ENCODE results near the gene STAMBP.
A peak's percentile ranks its signal among the peaks of the same experiment; 100 is the strongest.

Gene STAMBP

DNA sequence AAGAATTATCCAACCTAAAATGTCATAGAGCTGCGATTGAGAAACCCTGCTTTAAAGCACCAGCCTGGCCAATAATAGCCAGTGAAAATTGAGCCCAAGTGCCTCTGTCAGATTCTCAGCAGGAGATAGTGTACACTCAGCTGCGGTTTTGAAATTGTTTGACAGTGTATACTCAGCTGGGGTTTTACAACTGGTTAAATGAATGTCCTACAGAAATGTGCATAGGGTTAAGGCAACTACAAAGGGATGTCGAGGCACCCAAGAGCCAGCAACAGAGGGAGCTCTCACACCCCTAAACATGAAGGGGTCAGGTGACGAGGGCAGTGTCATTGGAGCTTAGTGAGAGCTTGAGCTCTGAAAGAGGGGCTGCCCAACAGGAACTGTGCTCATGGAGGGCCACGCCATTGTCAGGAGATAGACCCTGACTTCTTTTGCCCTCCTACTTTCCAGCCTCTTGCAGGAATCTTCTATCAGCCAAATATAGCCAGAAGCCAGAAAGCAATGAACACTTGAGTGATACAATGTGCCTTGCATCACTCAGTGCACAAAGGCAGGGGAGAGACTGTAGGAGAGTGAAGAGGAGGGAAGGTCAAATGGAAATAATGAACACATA is 79.2 kb downstream of the STAMBP start:
- peak; percentile 37 for DNase-seq

DNA sequence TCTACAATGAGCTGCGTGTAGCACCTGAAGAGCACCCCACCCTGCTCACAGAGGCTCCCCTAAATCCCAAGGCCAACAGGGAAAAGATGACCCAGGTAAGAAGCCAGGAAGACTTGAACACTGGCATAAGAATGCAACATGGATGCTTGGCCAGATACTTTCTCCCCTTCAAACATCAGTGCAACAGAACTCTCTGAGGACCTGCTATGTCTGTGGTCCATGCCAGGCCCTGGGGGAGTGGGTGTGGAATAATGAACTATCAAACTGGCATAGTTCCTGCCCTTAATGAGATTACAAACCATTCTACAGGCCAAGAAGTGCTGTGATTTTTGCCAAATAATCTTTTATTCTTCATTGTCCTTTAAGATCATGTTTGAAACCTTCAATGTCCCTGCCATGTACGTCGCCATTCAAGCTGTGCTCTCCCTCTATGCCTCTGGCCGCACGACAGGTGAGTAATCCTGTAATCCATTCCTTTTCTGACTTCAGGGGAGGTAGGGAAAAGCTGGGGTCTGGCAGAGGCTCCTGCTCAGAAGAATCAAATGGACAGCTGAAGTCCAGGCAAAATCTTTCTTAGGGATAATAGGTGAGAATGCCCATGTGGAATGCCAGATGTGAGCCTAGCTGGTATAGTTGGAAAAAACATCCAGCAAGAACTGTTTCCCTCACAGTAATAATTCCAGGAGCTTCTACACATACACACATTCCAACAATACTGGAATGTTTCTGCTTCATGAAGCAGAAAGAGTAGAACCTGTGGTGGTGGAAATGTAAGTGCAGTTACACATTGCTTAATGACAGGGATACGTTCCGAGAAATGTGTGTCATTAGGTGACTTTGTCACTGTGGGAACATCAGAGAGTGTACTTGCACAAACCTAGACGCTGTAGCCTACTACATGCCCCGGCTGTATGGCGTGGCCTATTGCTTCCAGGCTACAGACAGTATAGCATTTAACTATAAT is 80.2 kb downstream of the STAMBP start:
- DNase-seq: no peak

DNA sequence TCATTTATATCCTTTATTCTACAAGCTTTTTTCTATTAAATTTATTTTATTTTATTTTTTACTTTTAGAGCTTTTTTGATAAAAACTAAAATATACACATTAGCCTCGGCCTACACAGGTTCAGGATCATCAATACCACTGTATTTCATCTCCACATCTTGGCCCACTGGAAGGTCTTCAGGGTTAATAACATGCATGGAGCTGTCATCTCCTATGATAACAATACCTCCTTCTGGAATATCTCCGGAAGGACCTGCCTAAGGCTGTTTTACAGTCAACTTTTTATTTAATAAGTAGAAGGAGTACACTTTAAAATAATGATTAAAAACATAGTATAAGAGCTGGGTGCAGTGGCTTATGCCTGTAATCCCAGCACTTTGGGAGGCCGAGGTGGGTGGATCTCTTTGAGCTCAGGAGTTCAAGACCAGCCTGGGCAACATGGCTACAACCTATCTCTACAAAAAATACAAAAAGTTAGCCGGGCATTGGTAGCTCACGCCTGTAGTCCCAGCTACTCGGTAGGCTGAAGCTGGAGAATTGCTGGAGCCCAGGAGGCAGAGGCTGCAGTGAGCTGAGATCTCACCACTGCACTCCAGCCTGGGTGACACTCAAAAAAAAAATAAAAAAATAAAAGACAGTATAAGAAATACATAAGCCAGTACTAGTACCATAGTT is 82.2 kb downstream of the STAMBP start:
- DNase-seq: no peak

DNA sequence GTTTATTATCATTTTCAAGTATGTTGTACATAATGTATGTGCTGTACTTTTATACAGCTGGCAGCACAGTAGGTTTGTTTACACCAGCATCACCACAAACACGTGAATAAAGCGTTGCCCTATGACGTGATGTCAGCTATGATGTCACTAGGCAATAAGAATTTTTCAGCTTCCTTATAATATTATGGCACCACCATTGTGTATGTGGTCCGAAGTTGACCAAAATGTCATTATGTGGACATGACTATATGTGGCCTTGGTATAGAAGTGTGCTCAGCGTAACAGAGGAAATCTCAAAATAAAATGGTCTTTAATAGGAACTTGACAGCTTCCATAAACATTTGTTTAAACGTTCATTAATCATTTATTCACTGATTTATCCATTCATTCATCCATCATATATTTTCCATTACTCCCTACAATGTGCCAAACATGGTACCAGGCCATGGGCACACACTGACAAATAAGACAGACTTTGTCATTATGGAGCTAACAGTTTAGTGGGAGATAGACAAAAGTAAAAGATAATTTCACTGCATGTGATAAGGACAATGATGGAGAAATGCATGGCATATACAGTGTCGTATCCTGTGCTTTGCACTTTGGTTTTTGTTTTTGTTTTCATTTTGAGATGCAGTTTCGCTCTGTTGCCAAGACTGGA is 82.9 kb downstream of the STAMBP start:
- no peak for DNase-seq

DNA sequence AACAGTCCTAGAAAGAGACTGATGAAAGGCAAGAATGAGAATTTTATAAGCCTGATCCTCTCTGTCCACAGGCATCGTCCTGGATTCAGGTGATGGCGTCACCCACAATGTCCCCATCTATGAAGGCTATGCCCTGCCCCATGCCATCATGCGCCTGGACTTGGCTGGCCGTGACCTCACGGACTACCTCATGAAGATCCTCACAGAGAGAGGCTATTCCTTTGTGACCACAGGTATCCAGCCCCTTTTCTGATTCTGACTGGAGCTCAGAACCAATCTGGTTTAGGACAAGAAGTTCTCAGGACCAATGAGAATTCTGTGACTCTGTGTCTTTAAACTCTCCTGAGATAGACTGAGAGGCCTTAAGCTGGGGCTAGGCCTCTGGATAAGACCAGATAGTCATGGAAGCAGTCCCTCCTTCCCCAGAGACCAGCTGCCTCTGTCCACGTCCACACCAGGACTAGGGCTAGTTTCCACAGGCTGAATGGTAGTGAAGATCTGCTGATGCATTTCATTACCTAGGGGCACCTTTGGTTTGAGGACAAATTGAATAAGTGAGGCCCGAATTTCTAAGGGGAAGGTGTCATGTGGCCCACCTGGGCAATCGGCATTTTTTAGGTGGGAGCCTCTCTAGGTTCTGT is 84.8 kb downstream of the STAMBP start:
- no peak for DNase-seq

DNA sequence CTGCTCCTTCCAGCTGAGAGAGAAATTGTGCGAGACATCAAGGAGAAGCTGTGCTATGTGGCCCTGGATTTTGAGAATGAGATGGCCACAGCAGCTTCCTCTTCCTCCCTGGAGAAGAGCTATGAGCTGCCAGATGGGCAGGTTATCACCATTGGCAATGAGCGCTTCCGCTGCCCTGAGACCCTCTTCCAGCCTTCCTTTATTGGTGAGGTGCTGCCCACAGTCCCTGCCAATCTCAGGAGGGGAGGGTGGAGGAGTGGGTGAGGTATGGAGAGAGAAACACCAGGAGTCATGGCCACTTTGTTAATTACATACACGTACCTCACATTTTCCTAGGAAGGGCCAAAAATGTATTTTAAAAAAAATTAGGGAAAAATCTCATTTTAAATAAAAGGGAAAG is 85.9 kb downstream of the STAMBP start:
- no peak for DNase-seq

DNA sequence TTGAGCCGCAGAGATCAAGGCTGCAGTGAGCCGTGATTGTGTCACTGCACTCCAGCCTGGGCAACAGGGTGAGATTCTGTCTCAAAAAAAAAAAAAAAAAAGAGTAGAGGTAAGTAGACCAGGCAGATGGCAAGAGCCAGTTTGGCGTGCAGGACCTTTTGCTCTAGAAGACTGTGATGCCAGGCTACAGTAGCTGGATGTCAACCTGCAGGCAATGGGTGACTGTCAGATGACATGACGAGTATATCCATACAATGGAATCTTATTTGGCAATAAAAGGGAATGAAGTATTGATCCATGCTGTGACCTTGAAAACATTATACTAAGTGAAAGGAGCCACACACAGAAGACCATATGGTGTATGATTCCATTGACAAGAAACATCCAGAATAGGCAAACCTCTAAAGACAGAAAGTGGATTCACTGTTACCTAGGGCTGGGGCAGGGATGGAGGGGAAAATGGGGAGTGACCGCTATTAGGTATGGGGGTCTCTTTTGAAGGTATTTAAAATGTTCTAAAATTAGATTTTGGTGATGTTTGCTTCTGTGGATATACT is 86.8 kb downstream of the STAMBP start:
- no peak for DNase-seq

DNA sequence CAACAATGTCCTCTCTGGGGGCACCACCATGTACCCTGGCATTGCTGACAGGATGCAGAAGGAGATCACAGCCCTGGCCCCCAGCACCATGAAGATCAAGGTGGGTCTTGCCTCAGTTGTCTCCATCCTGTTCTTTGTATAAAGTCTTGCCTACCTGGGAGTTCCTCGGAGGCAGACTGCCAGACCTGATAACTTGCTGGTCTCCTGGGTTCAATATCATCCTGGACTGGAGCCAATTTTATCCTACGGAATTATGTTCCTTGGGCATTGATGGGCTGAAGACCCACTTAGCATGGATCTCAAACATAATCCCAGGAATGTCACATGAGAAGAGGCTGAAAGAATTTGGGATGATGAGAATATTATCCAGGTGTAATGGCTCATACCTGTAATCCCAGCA is 87.9 kb downstream of the STAMBP start:
- DNase-seq: no peak

DNA sequence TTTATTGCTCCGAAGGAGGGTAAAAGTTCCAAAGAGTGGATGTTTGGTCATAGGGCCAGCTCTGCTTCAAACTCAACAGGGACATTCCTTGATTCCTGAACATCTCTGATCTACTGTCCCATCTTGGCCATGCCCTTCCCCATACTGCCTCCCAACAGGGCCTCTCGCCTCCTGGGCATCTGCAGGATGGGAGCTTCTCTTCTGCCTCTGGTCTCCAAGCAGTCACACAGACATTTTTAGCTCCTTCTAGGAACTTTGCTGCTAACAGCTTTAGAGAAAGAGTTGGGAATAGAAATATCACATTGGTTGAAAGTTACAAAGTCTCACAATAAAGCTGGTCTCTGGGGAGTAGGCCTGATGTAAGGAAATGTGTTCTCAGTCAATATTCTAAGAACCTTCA is 88.5 kb downstream of the STAMBP start:
- DNase-seq: no peak

DNA sequence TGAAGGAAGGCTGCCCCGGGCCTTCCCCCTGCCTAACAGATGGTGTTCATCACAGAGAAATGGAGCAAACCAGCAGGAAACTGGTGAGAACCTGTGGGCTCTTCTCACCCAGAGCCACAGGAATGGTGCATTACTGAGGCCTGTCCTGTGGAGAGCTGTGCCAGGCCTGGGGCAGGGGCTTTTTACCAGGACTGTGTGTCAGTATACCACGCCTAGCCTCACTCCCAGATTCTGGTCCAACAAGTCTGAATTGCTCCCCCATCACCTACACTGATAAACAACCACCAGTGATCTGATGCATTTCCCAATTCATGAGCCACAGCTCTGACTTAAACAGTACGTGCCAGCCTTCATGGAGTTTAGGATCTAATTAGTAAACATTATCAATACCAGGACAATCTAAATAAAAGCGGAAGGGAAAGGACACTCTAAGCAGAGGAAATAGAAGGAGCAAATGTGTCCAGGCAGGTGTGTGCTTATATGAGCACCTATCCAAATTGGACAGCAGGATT is 89.0 kb downstream of the STAMBP start:
- no peak for DNase-seq

DNA sequence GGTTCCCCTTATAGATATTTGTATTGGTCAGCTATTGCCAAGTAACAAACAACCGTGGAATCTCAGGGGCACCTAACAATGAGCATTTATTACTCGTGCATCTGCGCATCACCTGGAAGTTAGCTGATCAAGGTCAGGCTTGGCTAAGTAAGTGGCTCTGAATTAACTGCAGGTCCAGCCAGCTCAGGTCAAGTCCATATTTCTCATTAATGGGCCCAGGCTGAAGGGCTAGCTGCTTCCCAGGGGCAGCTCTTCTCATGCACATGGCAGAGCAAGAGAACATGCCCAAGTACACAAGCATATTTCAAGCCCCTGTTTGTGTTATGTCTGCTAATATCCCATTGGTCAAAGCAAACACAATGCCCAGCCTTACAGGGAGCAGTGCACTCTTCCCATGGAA is 90.1 kb downstream of the STAMBP start:
- DNase-seq: no peak

DNA sequence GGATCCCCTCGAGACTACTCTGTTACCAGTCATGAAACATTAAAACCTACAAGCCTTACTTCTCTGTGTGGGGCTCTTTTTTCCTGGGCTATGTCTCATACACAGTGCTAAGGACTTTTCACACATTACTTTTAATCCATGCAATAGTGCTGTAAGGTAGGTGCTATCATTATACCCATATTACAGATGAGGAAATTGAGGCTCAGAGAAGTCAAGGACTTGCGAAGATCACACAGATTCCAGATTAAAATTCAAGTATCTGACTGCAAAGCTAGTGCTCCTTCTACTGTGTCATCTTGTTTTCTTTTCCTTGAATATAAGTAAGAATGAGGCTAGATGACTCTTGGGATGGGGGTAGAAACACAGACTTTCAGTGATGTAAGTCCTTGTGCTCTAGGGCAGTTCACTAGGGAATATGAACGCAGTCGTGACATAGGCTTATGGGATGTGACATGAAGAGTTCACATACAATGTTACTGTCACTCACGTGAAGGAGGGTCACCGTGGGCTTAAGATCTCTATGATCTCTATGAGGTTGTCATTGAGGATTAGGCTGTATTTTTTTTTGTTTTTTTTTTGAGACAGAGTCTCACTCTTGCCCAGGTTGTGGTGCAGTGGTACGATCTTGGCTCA is 91.0 kb downstream of the STAMBP start:
- no peak for DNase-seq

DNA sequence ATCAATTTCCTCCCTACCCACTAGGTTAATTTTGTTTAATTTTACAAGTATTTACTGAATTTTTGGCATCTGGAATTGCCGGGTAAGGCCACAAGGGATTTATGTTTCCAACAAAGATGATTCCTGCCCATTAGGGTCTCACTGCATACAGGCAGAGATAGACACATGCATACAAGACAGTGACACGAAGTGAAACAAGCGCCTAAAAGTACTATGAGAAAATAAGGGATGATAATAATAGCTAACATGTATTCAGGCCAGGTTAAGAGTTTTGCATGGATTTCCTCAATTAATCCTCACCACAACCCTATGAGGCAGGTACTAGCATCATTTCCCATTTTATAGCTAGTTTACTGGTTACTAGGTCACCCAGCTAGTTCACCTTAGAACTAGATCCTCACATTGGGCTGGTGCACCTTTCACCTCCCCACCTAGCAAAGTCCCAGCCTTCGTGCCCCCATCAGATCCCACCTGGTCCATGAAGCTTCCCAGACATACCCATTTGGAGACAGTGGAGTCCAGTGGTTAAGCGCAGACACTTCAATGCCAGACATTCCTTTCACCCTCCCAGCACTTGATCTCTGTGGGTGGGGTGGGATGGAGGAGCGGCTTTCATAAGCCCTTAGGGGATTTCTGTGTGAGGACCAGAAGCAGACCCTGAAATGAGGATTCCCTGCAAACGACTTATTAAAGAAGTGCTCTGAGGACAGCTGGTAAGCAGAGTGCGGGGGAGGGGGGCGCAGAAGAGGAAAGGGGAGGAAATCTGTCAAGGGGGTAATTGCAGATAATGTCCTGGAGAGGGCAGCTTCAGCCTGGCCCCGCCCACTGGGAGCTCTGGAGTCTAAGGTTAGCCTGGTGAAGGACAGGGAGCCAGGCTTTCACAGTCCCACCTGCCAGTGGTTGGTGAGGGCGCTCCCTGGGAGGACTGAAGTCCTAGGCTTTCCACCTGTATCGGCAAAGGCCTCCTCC is 92.1 kb downstream of the STAMBP start:
- DNase-seq: peak; percentile 71

DNA sequence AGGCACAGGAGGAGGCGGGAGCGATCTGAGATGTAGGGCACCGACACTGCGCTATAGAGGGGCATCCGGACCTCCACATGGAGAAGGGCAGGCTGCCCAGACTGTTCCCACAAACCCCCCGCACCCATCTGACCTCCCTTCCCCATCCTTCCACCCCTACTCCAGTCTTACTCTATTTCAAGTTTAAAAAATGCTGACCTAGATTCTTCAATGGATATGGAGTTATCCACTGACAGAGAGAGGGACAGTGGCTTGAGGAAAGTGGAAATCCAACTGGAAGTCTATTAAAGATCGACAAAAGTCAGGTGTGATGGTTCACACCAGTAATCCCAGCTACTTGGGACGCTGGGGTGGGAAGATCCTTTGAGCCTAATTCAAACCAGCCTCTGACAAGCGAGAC is 92.8 kb downstream of the STAMBP start:
- DNase-seq: no peak

DNA sequence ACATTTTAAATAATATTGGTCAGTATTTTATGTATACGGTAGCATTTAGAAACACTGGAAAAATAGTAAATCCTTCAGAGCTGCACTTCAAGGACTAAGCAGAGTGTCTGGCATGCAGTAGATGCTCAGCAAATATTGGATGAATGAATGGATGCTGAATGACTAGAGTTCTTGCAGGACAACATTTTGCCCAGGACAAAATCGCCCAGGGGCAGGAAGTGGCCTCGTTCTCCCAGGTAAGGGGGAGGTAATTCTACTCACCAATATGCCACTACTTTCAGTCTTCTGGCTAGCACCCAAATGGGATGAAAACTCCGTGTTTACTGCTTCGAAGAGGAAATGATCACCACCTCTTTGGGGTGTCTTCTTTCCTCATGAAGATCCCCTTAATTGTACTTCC is 93.9 kb downstream of the STAMBP start:
- no peak for DNase-seq

Measured in fibroblast of skin of back (primary cell).